Activated T-helper 1 cell treated with anti-CD3 and anti-CD28 coated beads, Interleukin-2, amount 50 U/mL, for 16 hours (primary cell): ENCODE results near the gene KRTAP29-1.
"Not testable (repeated sequence)": the region's sequence is repeated elsewhere in the genome, so short reads cannot be mapped to it uniquely, and the experiment has no call there.

Experiments
- DNase-seq, 2 donors: peaks; one replicate each; pipeline ENCODE4 v3.0.0-alpha.2; 2020; ENCODE audit warnings: low read depth in 1 of 2, low spot score in 1 of 2

Gene KRTAP29-1, protein sequence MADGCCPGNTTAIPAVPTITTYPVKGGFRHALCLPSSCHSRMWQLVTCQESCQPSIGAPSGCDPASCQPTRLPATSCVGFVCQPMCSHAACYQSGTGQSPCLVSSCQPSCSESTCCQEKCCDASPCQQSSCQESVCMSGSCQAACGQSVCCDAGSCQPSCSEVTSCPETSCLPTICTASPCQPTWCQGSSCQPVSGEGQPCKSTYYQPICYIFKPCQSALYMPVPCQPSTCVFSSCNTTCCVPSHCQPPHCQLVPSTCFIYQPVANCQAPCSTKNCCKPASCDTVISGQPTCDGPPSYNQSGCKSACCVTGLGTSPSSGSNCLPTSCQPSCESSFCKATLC

GRCh38 chr17:41301916-41302901 is at the start of gene KRTAP29-1:
KRTAP29-1 (minus strand) TSS chr17:41302851; CDS start chr17:41302851, 0 bp downstream.
- DNase-seq, result no peak

DNA sequence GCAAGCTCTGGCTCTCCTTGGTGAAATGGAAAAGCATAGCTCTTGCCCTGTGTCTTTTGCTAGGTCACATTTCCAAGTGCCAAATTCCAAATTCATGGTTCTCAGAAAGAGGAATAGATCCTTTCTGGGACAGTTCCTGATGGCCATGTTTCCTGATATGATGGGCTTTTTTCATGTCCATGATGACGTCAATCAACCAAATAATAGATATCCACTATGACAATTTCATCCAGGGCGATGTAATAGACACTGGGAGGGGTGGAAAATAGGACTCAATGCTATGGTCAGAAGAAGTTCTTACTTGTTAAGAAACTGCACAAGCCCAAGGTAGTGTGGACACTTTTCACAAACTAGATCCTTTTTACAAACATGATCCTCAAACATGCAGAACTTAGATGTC is 48.5 kb upstream of the KRTAP29-1 start:
- DNase-seq, result no peak

DNA sequence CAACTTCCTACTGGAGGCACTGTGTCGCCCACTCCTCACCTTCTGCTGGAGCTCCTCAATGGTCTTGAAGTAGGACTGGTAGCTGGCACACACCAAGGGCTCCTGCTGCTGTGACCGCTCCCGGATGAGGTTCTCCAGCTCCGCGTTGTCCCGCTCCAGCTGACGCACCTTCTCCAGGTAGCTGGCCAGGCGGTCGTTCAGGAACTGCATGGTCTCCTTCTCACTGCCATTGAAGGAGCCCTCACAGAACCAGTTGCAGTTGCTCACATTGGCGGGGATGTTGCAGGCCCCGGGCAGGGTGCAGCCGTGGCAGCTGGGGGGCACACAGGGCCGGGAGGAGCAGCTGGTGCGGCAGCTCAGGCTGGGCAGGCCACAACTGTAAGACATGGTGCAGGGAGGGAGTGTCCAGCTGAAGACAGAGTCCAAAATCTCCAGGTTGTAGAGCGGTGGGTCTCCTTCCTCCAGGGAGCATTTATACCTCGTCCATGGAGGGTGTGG is 47.8 kb upstream of the KRTAP29-1 start, which contains the start of gene KRT33A:
KRT33A (minus strand) TSS at position 448 of the 498 bp plus-strand sequence; CDS start at position 387, 61 bp downstream.
- DNase-seq, result not testable (repeated sequence)

- no peak for DNase-seq
Observed at GRCh38 chr17:41347869-41348760, 45.5 kb upstream of the KRTAP29-1 start.

DNA sequence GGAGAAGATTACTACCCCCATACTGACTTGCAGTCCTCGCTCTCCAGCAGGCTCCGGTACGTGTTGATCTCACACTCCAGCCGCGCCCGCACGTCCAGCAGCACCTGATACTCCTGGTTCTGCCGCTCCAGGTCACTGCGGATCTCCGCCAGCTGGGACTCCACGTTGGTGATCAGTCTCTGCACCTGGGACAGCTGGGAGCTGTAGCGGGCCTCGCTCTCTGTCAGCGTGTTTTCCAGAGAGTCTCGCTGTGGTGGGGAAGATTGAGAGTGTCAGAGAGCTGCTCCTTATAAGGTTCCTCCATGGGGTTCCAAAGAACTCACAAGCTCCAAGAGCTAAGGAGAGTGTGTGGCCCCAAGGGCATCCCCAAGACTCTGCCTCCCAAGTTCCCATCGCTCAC is 43.8 kb upstream of the KRTAP29-1 start:
- not testable (repeated sequence) for DNase-seq

DNA sequence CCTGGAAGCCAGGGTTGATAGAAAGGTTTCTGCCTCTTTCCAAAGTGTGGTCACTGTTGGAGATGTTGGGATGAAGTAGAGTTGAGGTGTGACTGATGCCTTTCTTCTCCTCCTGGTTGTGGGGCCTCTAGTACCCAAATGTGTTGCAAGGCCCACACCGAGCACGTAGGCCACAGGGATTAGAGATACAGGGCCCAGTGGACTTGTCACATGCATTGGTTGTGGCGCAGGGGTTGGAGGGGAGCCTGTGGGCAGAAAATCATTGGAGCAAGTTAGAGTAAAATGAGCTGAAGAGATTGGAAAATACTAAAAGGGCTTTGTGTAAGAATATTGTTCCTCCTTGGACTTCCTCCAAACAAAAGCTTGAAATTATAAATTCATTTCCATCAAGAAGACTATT is 43.3 kb upstream of the KRTAP29-1 start:
- no peak for DNase-seq

- no peak for DNase-seq
Observed at GRCh38 chr17:41343029-41343428, 40.4 kb upstream of the KRTAP29-1 start.

GRCh38 chr17:41340934-41341861 is 38.5 kb upstream of the KRTAP29-1 start:
- peak in 1 of 2 donors; percentile 17 for DNase-seq

- no peak for DNase-seq
Observed at GRCh38 chr17:41340494-41340893, 37.8 kb upstream of the KRTAP29-1 start.

GRCh38 chr17:41339571-41340172 is 37.0 kb upstream of the KRTAP29-1 start:
- DNase-seq, result no peak

- DNase-seq, result peak in 1 of 2 donors; percentile 25
Observed at GRCh38 chr17:41338961-41339485, 36.4 kb upstream of the KRTAP29-1 start.

GRCh38 chr17:41335747-41336146 is 33.1 kb upstream of the KRTAP29-1 start:
- no peak for DNase-seq

DNA sequence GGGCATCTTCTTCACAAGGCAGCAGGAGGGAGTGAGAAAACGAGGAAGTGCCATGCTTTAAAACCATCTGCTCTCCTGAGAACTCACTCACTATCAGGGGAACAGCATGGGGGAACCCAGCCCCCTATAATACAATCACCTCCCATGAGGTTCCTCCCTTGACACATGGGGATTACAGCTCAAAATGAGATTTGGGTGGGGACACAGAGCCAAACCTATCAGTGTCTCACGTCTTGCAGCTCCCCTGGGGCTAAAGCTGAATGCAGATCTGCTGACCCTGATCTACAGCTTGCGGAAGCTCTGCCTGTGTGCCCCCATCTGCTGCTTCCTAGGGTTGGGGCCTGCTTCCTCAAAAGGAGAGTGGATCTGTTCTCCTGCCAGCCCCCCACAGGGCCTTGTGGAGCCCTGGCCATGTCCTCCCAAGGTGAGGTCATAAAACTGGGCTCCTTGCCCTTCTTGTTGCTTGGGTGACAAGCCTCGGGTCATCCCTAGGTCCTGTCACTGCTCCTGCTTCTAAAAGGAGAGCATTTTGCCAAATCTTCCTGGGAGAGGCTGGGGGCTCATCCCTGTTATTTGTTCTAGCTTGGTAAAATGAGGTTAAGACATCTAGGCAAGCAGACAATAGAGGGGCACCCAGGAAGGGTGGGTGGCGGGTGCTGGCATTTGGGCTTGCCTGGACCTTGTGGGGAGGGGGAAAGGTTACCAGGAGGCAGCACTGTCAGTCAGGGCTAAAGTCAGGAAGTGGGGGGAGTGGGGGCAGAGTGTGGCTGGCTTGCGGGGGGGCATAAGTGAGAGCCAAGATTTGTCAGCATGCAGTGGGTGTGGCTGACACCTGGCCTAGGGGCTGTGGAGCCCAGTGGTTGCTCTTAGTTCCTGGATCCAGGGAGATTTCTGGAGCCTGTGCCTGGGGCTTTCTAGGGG is 32.0 kb upstream of the KRTAP29-1 start:
- DNase-seq, result no peak

GRCh38 chr17:41333836-41334235 is 31.2 kb upstream of the KRTAP29-1 start:
- no peak for DNase-seq

DNA sequence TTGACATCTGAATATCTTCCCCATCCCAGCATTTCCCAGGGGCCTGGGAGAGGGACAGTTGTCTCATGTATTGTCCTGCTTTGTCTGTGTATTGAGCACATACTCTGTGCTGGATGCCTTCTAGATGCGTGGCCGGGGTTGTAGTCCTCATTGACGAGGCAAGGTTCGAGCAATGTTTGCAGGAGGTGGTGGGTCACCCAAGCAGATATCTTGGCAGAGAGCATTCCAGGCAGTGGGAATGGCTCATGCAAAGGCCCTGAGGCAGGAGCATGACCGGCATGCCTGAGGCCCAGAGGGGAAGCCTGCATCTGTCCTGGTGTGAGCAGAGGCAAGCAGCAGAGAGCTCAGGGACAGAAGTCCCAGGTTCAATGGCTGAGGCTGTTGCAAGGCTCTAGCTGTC is 30.4 kb upstream of the KRTAP29-1 start:
- DNase-seq, result no peak

- no peak for DNase-seq
Observed at GRCh38 chr17:41332239-41332638, 29.6 kb upstream of the KRTAP29-1 start.

- no peak for DNase-seq
Observed at GRCh38 chr17:41331606-41332005, 29.0 kb upstream of the KRTAP29-1 start.
